Mesenchymal stem cell (in vitro differentiated cells and primary cell): ENCODE measurements around the gene ZNRF4.

Source experiments
- DNase-seq: peaks from one replicate; pipeline ENCODE4 v3.0.0-alpha.2; 2013
- H2AFZ ChIP-seq: one replicate; pipeline ENCODE4 v1.6.1; 2013; ENCODE audit warnings: low read depth, mild to moderate bottlenecking, control low read depth, inconsistent platforms, low read length, moderate library complexity
- H2AK5ac ChIP-seq: 2 replicates; pipeline ENCODE4 v1.6.1; 2013; ENCODE audit warnings: low read length, moderate library complexity, mild to moderate bottlenecking, inconsistent platforms; ENCODE audit not compliant: severe bottlenecking
- H2BK120ac ChIP-seq: one replicate; pipeline ENCODE4 v1.6.1; 2013; ENCODE audit warnings: low read depth, mild to moderate bottlenecking, inconsistent platforms, low read length, moderate library complexity
- H2BK12ac ChIP-seq, 2 experiments: one replicate each; pipeline ENCODE4 v1.6.1; 2013; ENCODE audit warnings: inconsistent platforms in 2 of 2, low read length in 2 of 2, mild to moderate bottlenecking in 2 of 2, moderate library complexity in 2 of 2, control low read depth in 1 of 2
- H2BK15ac ChIP-seq: one replicate; pipeline ENCODE4 v1.6.1; 2013; ENCODE audit warnings: mild to moderate bottlenecking, low read depth, inconsistent platforms; ENCODE audit not compliant: poor library complexity, severe bottlenecking
- H2BK5ac ChIP-seq: 2 replicates; pipeline ENCODE4 v1.6.1; 2013; ENCODE audit warnings: low read depth, mild to moderate bottlenecking, low read length, control low read depth, inconsistent platforms; ENCODE audit not compliant: poor library complexity, severe bottlenecking
- H3K14ac ChIP-seq, 2 experiments: one replicate each; pipeline ENCODE4 v1.6.1; 2013; ENCODE audit warnings: inconsistent platforms in 2 of 2, low read length in 2 of 2, control low read depth in 1 of 2, mild to moderate bottlenecking in 1 of 2, moderate library complexity in 1 of 2
- H3K18ac ChIP-seq, 2 experiments: one replicate each; pipeline ENCODE4 v1.6.1; 2013; ENCODE audit warnings: inconsistent platforms in 2 of 2, low read length in 2 of 2, control low read depth in 1 of 2, low read depth in 1 of 2, mild to moderate bottlenecking in 1 of 2
- H3K23ac ChIP-seq, 2 experiments: one replicate each; pipeline ENCODE4 v1.6.1; 2013; ENCODE audit warnings: inconsistent platforms in 2 of 2, low read length in 2 of 2, mild to moderate bottlenecking in 2 of 2, moderate library complexity in 2 of 2, control low read depth in 1 of 2
- H3K27ac ChIP-seq: 2 replicates; pipeline ENCODE4 v1.5.1; 2013; ENCODE audit warnings: mild to moderate bottlenecking, moderate library complexity, low read length, control low read depth, inconsistent platforms; ENCODE audit not compliant: poor library complexity, severe bottlenecking
- H3K27me3 ChIP-seq, 2 experiments: 2 replicates each; pipeline versions ENCODE4 v1.6.1 to v1.7.0; 2013; ENCODE audit warnings: low read length in 2 of 2, mild to moderate bottlenecking in 2 of 2, moderate library complexity in 2 of 2, control low read depth in 1 of 2, inconsistent platforms in 1 of 2; ENCODE audit not compliant: control insufficient read depth in 1 of 2, insufficient read depth in 1 of 2
- H3K36me3 ChIP-seq, 2 experiments: 2 replicates each; pipeline versions ENCODE4 v1.6.1 to v1.7.0; 2013; ENCODE audit warnings: low read length in 2 of 2, control low read depth in 1 of 2, inconsistent platforms in 1 of 2, low read depth in 1 of 2, mild to moderate bottlenecking in 1 of 2; ENCODE audit not compliant: insufficient read depth in 2 of 2, control insufficient read depth in 1 of 2
- H3K4ac ChIP-seq, 2 experiments: one replicate each; pipeline ENCODE4 v1.6.1; 2013; ENCODE audit warnings: inconsistent platforms in 2 of 2, low read length in 2 of 2, mild to moderate bottlenecking in 2 of 2, moderate library complexity in 2 of 2, control low read depth in 1 of 2, low read depth in 1 of 2
- H3K4me1 ChIP-seq: 2 replicates; pipeline ENCODE4 v1.6.1; 2013; ENCODE audit warnings: low read depth, low read length, control low read depth; ENCODE audit not compliant: control insufficient read depth, insufficient read depth
- H3K4me2 ChIP-seq: 2 replicates; pipeline ENCODE4 v1.6.1; 2013; ENCODE audit warnings: low read length, mild to moderate bottlenecking, inconsistent platforms; ENCODE audit not compliant: poor library complexity, severe bottlenecking
- H3K4me3 ChIP-seq, 2 experiments: 2 replicates each; pipeline versions ENCODE4 v1.5.1 to v1.7.0; 2013; ENCODE audit warnings: low read length in 2 of 2, mild to moderate bottlenecking in 2 of 2, control low read depth in 1 of 2, low read depth in 1 of 2; ENCODE audit not compliant: insufficient read depth in 1 of 2
- H3K79me1 ChIP-seq: replicated peaks from 2 replicates; pipeline ENCODE4 v1.6.1; 2013; ENCODE audit warnings: mild to moderate bottlenecking, control low read depth, low read length, inconsistent platforms; ENCODE audit not compliant: poor library complexity, severe bottlenecking
- H3K9ac ChIP-seq: 2 replicates; pipeline ENCODE4 v1.7.0; 2013; ENCODE audit warnings: mild to moderate bottlenecking, low read length, moderate library complexity
- H3K9me3 ChIP-seq: 2 replicates; pipeline ENCODE4 v1.7.0; 2013; ENCODE audit warnings: mild to moderate bottlenecking, low read length; ENCODE audit not compliant: control insufficient read depth
- H4K8ac ChIP-seq: one replicate; pipeline ENCODE4 v1.6.1; 2013; ENCODE audit warnings: inconsistent platforms, mild to moderate bottlenecking, low read length, moderate library complexity
- H4K91ac ChIP-seq: one replicate; pipeline ENCODE4 v1.6.1; 2013; ENCODE audit warnings: mild to moderate bottlenecking, low read length, inconsistent platforms
- WGBS: methylation state at CpG from one replicate; pipeline ENCODE4 v1.1.7; 2013; ENCODE audit warnings: mixed read lengths; 5-methylcytosine and 5-hydroxymethylcytosine counted together

Gene ZNRF4

DNA sequence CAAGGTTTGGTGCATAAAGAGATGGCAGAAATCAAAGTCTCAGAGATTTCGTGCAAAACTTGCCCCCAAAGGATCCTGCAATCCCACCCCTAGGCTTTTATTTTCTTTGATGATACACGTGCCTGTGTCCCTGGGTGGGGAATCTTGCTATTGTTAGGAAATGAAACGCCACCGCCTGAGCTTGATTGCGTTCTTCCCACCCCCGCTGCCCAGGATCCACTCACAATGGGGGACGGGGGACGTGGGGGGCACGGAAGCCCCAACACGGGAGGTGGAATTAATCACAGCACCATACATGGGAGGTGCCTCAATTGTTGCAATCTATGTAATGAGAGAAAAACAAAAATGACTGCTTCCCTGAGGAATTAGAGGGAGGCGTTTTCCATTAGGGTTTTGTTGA lies 39.6 kb downstream of the ZNRF4 start:
- H3K4me1 ChIP-seq = no peaks in the 10 kb centered on the region
- H3K36me3 ChIP-seq = no peaks in the 10 kb centered on the region
- H2BK5ac ChIP-seq = no peak overlapping the region
- H2AK5ac ChIP-seq = no peak overlapping the region
- no peak overlapping the region for H3K27ac ChIP-seq
- no peak overlapping the region for H3K23ac ChIP-seq
- H3K9me3 ChIP-seq = peaks cover 3% of the 10 kb centered on the region
- H2BK120ac ChIP-seq = no peak overlapping the region
- no peak overlapping the region for H3K18ac ChIP-seq
- H4K91ac ChIP-seq = no peak overlapping the region
- H3K4me3 ChIP-seq = no peak overlapping the region
- no peak overlapping the region for H4K8ac ChIP-seq
- 47% methylated on average over 10 of the region's 11 CpGs for WGBS
- H3K79me1 ChIP-seq = no peaks in the 10 kb centered on the region
- no peak overlapping the region for H2BK15ac ChIP-seq
- H3K9ac ChIP-seq = no peak overlapping the region
- no peak overlapping the region for H3K4me2 ChIP-seq
- no peak overlapping the region for H3K14ac ChIP-seq
- no peak for DNase-seq
- no peak overlapping the region for H3K4ac ChIP-seq
- H2BK12ac ChIP-seq = no peak overlapping the region
- H2AFZ ChIP-seq = no peak overlapping the region
- H3K27me3 ChIP-seq = peaks cover 53 to 77% of the 10 kb centered on the region in 2 experiments

- Histone ChIP-seq H2AK5ac (no peak overlapping the region), H3K27me3 (peaks cover 62 to 68% of the 10 kb centered on the region in 2 experiments), H4K91ac (no peak overlapping the region), H3K14ac (no peak overlapping the region), H3K4me1 (no peaks in the 10 kb centered on the region), H3K79me1 (no peaks in the 10 kb centered on the region), H3K9ac (no peak overlapping the region), H3K18ac (no peak overlapping the region), H3K4ac (no peak overlapping the region), H2BK120ac (no peak overlapping the region), H3K4me2 (no peak overlapping the region), H4K8ac (no peak overlapping the region), H3K9me3 (peaks cover 3% of the 10 kb centered on the region), H3K4me3 (no peak overlapping the region), H3K27ac (no peak overlapping the region), H2BK5ac (no peak overlapping the region), H3K36me3 (no peaks in the 10 kb centered on the region), H3K23ac (no peak overlapping the region), H2BK15ac (no peak overlapping the region), H2BK12ac (no peak overlapping the region), H2AFZ (no peak overlapping the region)
- 88% methylated on average over 3 of the region's 5 CpGs for WGBS
- no peak for DNase-seq
Measured at GRCh38 chr19:5495792-5496191, 40.6 kb downstream of the ZNRF4 start.

- H2BK12ac ChIP-seq = no peak overlapping the region
- no peaks in the 10 kb centered on the region for H3K79me1 ChIP-seq
- WGBS = 72% methylated on average over 5 of the region's 5 CpGs
Measured at GRCh38 chr19:5497297-5497696, 42.1 kb downstream of the ZNRF4 start.

GRCh38 chr19:5498830-5499550 lies 43.8 kb downstream of the ZNRF4 start:
- no peak overlapping the region for H3K4ac ChIP-seq
- H3K4me2 ChIP-seq = no peak overlapping the region
- H3K9ac ChIP-seq = no peak overlapping the region
- no peak overlapping the region for H3K4me3 ChIP-seq
- no peak overlapping the region for H3K18ac ChIP-seq
- H2AK5ac ChIP-seq = no peak overlapping the region
- no peak overlapping the region for H2BK15ac ChIP-seq
- no peak overlapping the region for H2AFZ ChIP-seq
- no peaks in the 10 kb centered on the region for H3K4me1 ChIP-seq
- no peak overlapping the region for H4K91ac ChIP-seq
- DNase-seq = no peak
- H3K9me3 ChIP-seq = peaks cover 27% of the 10 kb centered on the region
- 21% methylated on average over 22 of the region's 22 CpGs for WGBS
- H3K79me1 ChIP-seq = no peaks in the 10 kb centered on the region
- H2BK12ac ChIP-seq = no peak overlapping the region
- no peak overlapping the region for H4K8ac ChIP-seq
- no peak overlapping the region for H3K23ac ChIP-seq
- H3K27ac ChIP-seq = no peak overlapping the region
- peaks cover 45 to 48% of the 10 kb centered on the region in 2 experiments for H3K27me3 ChIP-seq
- H3K14ac ChIP-seq = no peak overlapping the region
- H2BK5ac ChIP-seq = no peak overlapping the region
- no peak overlapping the region for H2BK120ac ChIP-seq
- no peaks in the 10 kb centered on the region for H3K36me3 ChIP-seq

More at GRCh38 chr19:5497297-5497696, 42.1 kb downstream of the ZNRF4 start:
- H2BK5ac ChIP-seq = no peak overlapping the region
- H2BK15ac ChIP-seq = no peak overlapping the region
- no peak overlapping the region for H4K8ac ChIP-seq
- peaks cover 16% of the 10 kb centered on the region for H3K9me3 ChIP-seq
- H2BK120ac ChIP-seq = no peak overlapping the region
- H3K23ac ChIP-seq = no peak overlapping the region
- no peak overlapping the region for H3K27ac ChIP-seq
- H3K36me3 ChIP-seq = no peaks in the 10 kb centered on the region
- no peak overlapping the region for H3K9ac ChIP-seq
- H2AK5ac ChIP-seq = no peak overlapping the region
- peaks cover 54 to 59% of the 10 kb centered on the region in 2 experiments for H3K27me3 ChIP-seq
- peak overlapping the region; percentile 39 for H4K91ac ChIP-seq
- H3K4me3 ChIP-seq = no peak overlapping the region
- H3K4me2 ChIP-seq = no peak overlapping the region
- H3K14ac ChIP-seq = no peak overlapping the region
- DNase-seq = no peak
- H3K4ac ChIP-seq = no peak overlapping the region
- no peak overlapping the region for H2AFZ ChIP-seq
- no peaks in the 10 kb centered on the region for H3K4me1 ChIP-seq
- no peak overlapping the region for H3K18ac ChIP-seq
